Karpas-422 (cell line): ENCODE data around the gene MAP3K1. TPM values are rescaled to one million over a fixed set of nuclear protein-coding genes. Genes with fewer than 3 reads are reported as not detected.
"Not testable (repeated sequence)": the region's sequence is repeated elsewhere in the genome, so short reads cannot be mapped to it uniquely, and the experiment has no call there.

Source experiments
- DNase-seq: peaks from one replicate; pipeline ENCODE4 v3.0.0-alpha.2; 2015
- H2AFZ ChIP-seq: fragments of 200-600 bp; sonication (generic); 2 replicates; pipeline ENCODE4 v1.6.1; 2014; ENCODE audit warnings: antibody characterized with exemption, low read length, mixed read lengths
- H3K27ac ChIP-seq: fragments of 200-600 bp; sonication (generic); 2 replicates; pipeline ENCODE4 v1.5.1; 2014; ENCODE audit warnings: mild to moderate bottlenecking, low read length, moderate library complexity
- H3K27me3 ChIP-seq: fragments of 200-600 bp; sonication (generic); 2 replicates; pipeline ENCODE4 v1.6.1; 2014; ENCODE audit warnings: low read length, mixed read lengths
- H3K36me3 ChIP-seq: fragments of 200-600 bp; sonication (generic); 2 replicates; pipeline ENCODE4 v1.6.1; 2014; ENCODE audit warnings: low read length, mixed read lengths; ENCODE audit not compliant: insufficient read depth
- H3K4me1 ChIP-seq: fragments of 200-600 bp; sonication (generic); 2 replicates; pipeline ENCODE4 v1.6.1; 2014; ENCODE audit warnings: mild to moderate bottlenecking, low read length, mixed read lengths
- H3K4me2 ChIP-seq: fragments of 200-600 bp; sonication (generic); 2 replicates; pipeline ENCODE4 v1.6.1; 2014; ENCODE audit warnings: low read length, low read depth, mild to moderate bottlenecking; ENCODE audit not compliant: poor library complexity, severe bottlenecking
- H3K4me3 ChIP-seq: fragments of 200-600 bp; sonication (generic); 2 replicates; pipeline ENCODE4 v1.5.1; 2014; ENCODE audit warnings: mild to moderate bottlenecking, antibody characterized with exemption, low read length, mixed read lengths
- H3K79me2 ChIP-seq: fragments of 200-600 bp; sonication (generic); 2 replicates; pipeline ENCODE4 v1.6.1; 2014; ENCODE audit warnings: mild to moderate bottlenecking, low read length, mixed read lengths
- H3K9ac ChIP-seq: fragments of 200-600 bp; sonication (generic); 2 replicates; pipeline ENCODE4 v1.6.0; 2014; ENCODE audit warnings: low read length
- H3K9me2 ChIP-seq: fragments of 200-600 bp; sonication (generic), shearing (Covaris generic); replicated peaks from 2 replicates; pipeline ENCODE4 v1.6.0; 2014; ENCODE audit warnings: mild to moderate bottlenecking, low read length, moderate library complexity; ENCODE audit not compliant: insufficient read depth
- H3K9me3 ChIP-seq: fragments of 300-700, 200-600 bp; sonication (generic); 2 replicates; pipeline ENCODE4 v1.6.1; 2014; ENCODE audit warnings: low read length, mixed read lengths
- H4K20me1 ChIP-seq: fragments of 200-600 bp; sonication (generic); 2 replicates; pipeline ENCODE4 v1.6.1; 2014; ENCODE audit warnings: mild to moderate bottlenecking, antibody characterized with exemption, low read length, low read depth; ENCODE audit not compliant: insufficient read depth
- total RNA-seq: library from RNA; depleted of rRNA; stranded (reverse); fragments of >200 nt; shearing (Covaris generic); gene quantifications from 2 replicates; pipeline ENCODE4 v1.2.3, GENCODE V29; 2014; ENCODE audit warnings: low replicate concordance; rRNA removed

The MAP3K1 gene
- 38.0 and 68.0 TPM in 2 replicates for total RNA-seq

GRCh38 chr5:56814963-56815657 lies at the start of gene MAP3K1:
Gene MAP3K1, plus strand, starts transcription at chr5:56815549. Its CDS starts 25 bp downstream, at chr5:56815574.
- peaks cover 40% of the 10 kb centered on the region for H3K79me2 ChIP-seq
- peaks cover 65% of the 10 kb centered on the region for H3K4me1 ChIP-seq
- peak within 1 kb of the TSS; percentile 55; the same call in 1 of the 2 replicates for H2AFZ ChIP-seq
- no peaks in the 10 kb centered on the region for H3K36me3 ChIP-seq
- peaks cover 8% of the 10 kb centered on the region; the same call in 1 of the 2 replicates for H4K20me1 ChIP-seq
- H3K9ac ChIP-seq = peak within 1 kb of the TSS; percentile 88
- H3K9me2 ChIP-seq = no peaks in the 10 kb centered on the region
- H3K4me3 ChIP-seq = peak within 1 kb of the TSS; percentile 87
- H3K4me2 ChIP-seq = peak within 1 kb of the TSS; percentile 94
- H3K27me3 ChIP-seq = no peaks in the 10 kb centered on the region
- H3K27ac ChIP-seq = peak within 1 kb of the TSS; percentile 91
- DNase-seq = peak; percentile 91
- H3K9me3 ChIP-seq = no peaks in the 10 kb centered on the region

DNA sequence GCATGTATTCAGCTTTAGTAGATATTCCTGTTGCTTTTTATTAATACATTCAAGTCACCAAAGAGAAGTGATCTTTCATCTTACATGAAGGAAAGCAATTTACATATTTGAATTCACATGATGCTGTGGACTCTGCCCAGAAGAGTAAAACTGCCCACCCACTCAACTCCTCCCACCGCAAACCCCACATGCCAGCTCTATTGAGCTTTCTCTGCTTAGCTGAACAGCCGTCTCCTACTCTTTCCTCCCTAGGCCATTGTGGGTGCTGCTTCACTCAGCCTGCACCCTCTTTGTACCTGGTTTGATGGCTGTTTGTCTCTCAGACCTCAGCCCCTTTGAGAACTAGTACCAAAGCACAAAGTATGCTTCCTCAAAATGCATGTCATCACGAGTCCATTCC lies 48.4 kb upstream of the MAP3K1 start:
- no peak overlapping the region for H3K4me3 ChIP-seq
- no peaks in the 10 kb centered on the region for H3K9me3 ChIP-seq
- no peak overlapping the region for H3K4me2 ChIP-seq
- H3K79me2 ChIP-seq = no peaks in the 10 kb centered on the region
- no peak overlapping the region for H3K27ac ChIP-seq
- H3K27me3 ChIP-seq = no peaks in the 10 kb centered on the region
- no peaks in the 10 kb centered on the region for H3K9me2 ChIP-seq
- no peak for DNase-seq
- no peaks in the 10 kb centered on the region for H3K36me3 ChIP-seq
- no peak overlapping the region for H3K9ac ChIP-seq
- H2AFZ ChIP-seq = no peak overlapping the region
- H4K20me1 ChIP-seq = no peaks in the 10 kb centered on the region
- peaks cover 25% of the 10 kb centered on the region for H3K4me1 ChIP-seq

DNA sequence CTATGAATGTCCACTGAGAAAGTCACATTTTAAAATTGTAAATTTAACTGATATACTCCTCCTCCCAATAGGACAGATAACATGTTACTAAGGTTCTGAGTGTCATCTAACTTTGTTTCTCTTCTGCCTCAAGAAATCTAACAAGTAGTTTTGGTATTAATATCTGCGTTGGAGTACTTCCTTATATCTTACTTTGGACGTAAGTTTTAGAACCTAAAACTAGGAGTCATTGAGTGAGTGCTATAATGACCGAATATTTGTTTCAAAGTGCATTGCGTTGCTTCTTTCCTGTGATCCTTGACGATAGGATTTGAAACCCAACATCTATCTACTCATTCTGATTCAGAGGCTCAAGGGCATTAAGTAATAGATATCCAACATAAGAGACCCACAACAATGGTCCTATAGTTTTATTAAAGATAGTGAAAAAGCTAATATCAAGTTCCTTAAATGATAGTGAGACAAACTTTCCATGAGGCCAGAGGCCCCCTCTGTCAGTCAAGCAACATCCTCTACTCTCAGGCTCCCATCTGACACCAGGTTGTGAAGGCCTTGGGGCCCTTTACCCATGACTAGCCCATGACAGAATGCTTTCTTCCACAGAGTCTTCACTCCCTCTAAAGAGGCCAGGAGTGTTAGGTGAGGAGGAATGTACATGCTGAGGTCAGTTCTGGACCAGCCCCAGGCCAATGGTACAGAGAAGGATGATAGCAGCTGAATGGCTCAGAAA lies 45.3 kb upstream of the MAP3K1 start:
- Histone ChIP-seq H3K9me3 (no peaks in the 10 kb centered on the region), H3K27ac (no peak overlapping the region), H3K79me2 (no peaks in the 10 kb centered on the region), H3K4me2 (no peak overlapping the region), H3K9me2 (no peaks in the 10 kb centered on the region), H3K27me3 (no peaks in the 10 kb centered on the region), H3K4me3 (no peak overlapping the region), H3K4me1 (peaks cover 9% of the 10 kb centered on the region), H3K36me3 (no peaks in the 10 kb centered on the region), H4K20me1 (no peaks in the 10 kb centered on the region), H3K9ac (no peak overlapping the region), H2AFZ (peak overlapping the region; percentile 38; the same call in 1 of the 2 replicates)
- DNase-seq = no peak

DNA sequence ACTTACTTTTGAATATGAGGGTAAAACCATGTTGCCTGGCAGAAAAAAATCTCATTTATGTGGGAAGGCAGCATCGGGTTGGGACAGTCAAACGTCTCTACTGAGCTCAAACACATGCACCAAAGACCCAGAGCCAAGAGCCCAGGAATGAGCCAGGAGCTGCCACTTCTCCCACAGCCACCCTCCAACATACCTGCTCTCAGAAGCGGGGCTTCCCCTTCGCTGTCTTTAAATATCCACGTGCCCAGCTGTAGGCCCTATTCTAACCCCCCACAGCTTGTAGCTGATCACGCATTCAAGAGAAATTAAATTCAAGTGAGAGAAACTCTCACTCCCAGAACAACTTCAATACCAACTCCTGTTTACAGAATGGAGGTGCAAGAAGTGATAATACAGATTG lies 42.6 kb upstream of the MAP3K1 start:
- H3K4me3 ChIP-seq = no peak overlapping the region
- H3K9me3 ChIP-seq = no peaks in the 10 kb centered on the region
- no peak for DNase-seq
- H3K4me2 ChIP-seq = no peak overlapping the region
- H3K4me1 ChIP-seq = peaks cover 9% of the 10 kb centered on the region
- H3K9me2 ChIP-seq = no peaks in the 10 kb centered on the region
- no peaks in the 10 kb centered on the region for H3K36me3 ChIP-seq
- H3K27me3 ChIP-seq = no peaks in the 10 kb centered on the region
- no peaks in the 10 kb centered on the region for H3K79me2 ChIP-seq
- H3K9ac ChIP-seq = no peak overlapping the region
- H3K27ac ChIP-seq = no peak overlapping the region
- no peak overlapping the region for H2AFZ ChIP-seq
- H4K20me1 ChIP-seq = no peaks in the 10 kb centered on the region

DNA sequence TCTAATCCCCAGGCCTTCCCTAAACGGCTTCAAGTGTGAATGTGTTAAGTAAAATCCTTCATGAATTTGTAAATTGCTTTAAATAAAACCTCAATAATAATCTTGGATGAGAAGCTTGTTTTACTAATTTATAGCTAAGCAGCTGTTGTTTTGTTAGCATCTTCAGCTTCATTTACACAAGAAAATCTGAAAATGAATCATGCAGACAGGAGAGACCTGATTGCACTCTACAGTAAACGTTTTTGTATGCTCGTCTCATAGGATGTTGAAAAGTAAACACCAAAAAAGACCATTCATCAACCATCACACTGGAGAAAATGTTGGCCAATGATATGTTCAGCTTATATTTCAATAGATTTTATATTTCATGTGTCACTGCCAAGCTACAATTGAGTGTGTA lies 40.4 kb upstream of the MAP3K1 start:
- no peak overlapping the region for H2AFZ ChIP-seq
- H3K4me1 ChIP-seq = peaks cover 5% of the 10 kb centered on the region
- H3K9me2 ChIP-seq = no peaks in the 10 kb centered on the region
- no peak overlapping the region for H3K4me3 ChIP-seq
- no peaks in the 10 kb centered on the region for H3K27me3 ChIP-seq
- H4K20me1 ChIP-seq = no peaks in the 10 kb centered on the region
- H3K36me3 ChIP-seq = no peaks in the 10 kb centered on the region
- no peaks in the 10 kb centered on the region for H3K9me3 ChIP-seq
- no peaks in the 10 kb centered on the region for H3K79me2 ChIP-seq
- H3K9ac ChIP-seq = no peak overlapping the region
- H3K4me2 ChIP-seq = no peak overlapping the region
- no peak for DNase-seq
- H3K27ac ChIP-seq = no peak overlapping the region

- not testable (repeated sequence) for H3K27me3 ChIP-seq, H3K9me3 ChIP-seq, H3K9ac ChIP-seq, DNase-seq, H3K27ac ChIP-seq, H3K4me3 ChIP-seq, H3K9me2 ChIP-seq, H3K79me2 ChIP-seq, H3K36me3 ChIP-seq, H3K4me1 ChIP-seq, H2AFZ ChIP-seq, H3K4me2 ChIP-seq, H4K20me1 ChIP-seq
Observed at GRCh38 chr5:56776212-56776846, 39.0 kb upstream of the MAP3K1 start.

DNA sequence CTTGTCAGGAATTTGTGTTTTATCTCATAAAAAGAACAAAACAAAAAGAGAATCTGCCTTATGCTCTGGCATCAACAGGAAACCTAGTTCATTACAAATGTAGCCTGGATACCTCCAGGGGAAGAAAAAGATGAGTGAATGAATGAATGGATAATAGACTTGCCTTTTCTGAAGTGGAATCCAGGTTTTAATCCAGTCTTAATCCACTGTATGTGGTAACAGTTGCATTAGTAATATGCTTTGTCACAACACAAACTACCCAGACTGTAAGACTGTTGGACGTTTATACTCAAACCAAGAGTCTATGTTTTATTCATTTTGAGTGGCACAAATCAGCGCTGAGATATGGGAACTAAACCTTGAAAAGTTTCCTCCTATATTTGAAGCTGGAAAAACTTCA lies 32.1 kb upstream of the MAP3K1 start:
- no peak overlapping the region for H2AFZ ChIP-seq
- no peak overlapping the region for H3K4me3 ChIP-seq
- no peaks in the 10 kb centered on the region for H3K9me3 ChIP-seq
- H3K79me2 ChIP-seq = no peaks in the 10 kb centered on the region
- H3K4me2 ChIP-seq = no peak overlapping the region
- no peaks in the 10 kb centered on the region for H4K20me1 ChIP-seq
- H3K36me3 ChIP-seq = no peaks in the 10 kb centered on the region
- no peak overlapping the region for H3K9ac ChIP-seq
- H3K4me1 ChIP-seq = no peaks in the 10 kb centered on the region
- no peak for DNase-seq
- no peak overlapping the region for H3K27ac ChIP-seq
- no peaks in the 10 kb centered on the region for H3K9me2 ChIP-seq
- H3K27me3 ChIP-seq = no peaks in the 10 kb centered on the region

GRCh38 chr5:56786346-56786745 lies 29.0 kb upstream of the MAP3K1 start:
- H3K9me3 ChIP-seq = no peaks in the 10 kb centered on the region
- no peak for DNase-seq
- H3K4me3 ChIP-seq = no peak overlapping the region
- no peak overlapping the region for H3K9ac ChIP-seq
- no peaks in the 10 kb centered on the region for H3K36me3 ChIP-seq
- no peak overlapping the region for H2AFZ ChIP-seq
- H4K20me1 ChIP-seq = no peaks in the 10 kb centered on the region
- H3K27me3 ChIP-seq = no peaks in the 10 kb centered on the region
- H3K9me2 ChIP-seq = no peaks in the 10 kb centered on the region
- H3K27ac ChIP-seq = no peak overlapping the region
- no peaks in the 10 kb centered on the region for H3K79me2 ChIP-seq
- H3K4me2 ChIP-seq = no peak overlapping the region
- no peaks in the 10 kb centered on the region for H3K4me1 ChIP-seq
